ENCODE data around the gene MAB21L3. TPM values are rescaled to one million over a fixed set of nuclear protein-coding genes. Genes with fewer than 3 reads are reported as not detected.

The MAB21L3 gene
- total and polyA plus RNA-seq, 8 donors, result 0.18 to 0.60 TPM; not detected in 6

DNA sequence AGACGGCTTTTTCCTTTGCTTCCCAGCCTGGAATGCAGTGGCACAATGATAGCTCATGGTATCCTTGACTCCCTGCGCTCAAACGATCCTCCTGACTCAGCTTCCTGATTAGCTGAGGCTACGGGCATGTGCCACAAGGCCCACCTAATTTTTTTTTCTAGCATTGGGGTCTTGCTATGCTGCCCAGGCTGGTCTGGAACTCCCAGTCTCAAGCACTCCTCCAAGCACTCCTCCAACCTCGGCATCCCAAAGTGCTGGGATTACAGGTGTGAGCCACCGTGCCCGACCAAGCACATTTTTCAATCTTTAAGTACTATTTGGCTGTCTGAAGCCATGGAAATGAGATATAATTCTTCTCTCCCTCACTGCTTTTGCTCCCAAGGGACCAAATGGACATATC, 58.7 kb downstream of the MAB21L3 start:
- intact Hi-C loops (cut with DNase I; ENCODE audit: low total_unique reads), result no loop called here
- WGBS, 5 donors, result 81 to 94% (median 88%) methylated on average over 7 of the region's 7 CpGs
- no peaks in the 10 kb centered on the region for H3K27me3 ChIP-seq

GRCh38 chr1:116170721-116171589, 59.8 kb downstream of the MAB21L3 start:
- Histone ChIP-seq H3K4me3 (no peak overlapping the region), H3K4me1 (peaks cover 5 to 25% (median 17%) of the 10 kb centered on the region in 4 donors), H3K27ac (no peak overlapping the region), H3K36me3 (no peaks in the 10 kb centered on the region), H3K27me3 (no peaks in the 10 kb centered on the region), H3K9me3 (no peaks in the 10 kb centered on the region)
- DNase-seq, result no peak
- TF ChIP-seq POLR2AphosphoS5 (IDR thresholded peaks at IDR 0.05) (no peak), POLR2A (IDR thresholded peaks at IDR 0.05) (no peak), EP300 (IDR thresholded peaks at IDR 0.05) (no peak), CTCF (IDR thresholded peaks at IDR 0.05) (no peak)
- WGBS, 5 donors, result 89 to 93% (median 91%) methylated on average over 6 of the region's 6 CpGs
- intact Hi-C loops (cut with DNase I; ENCODE audit: low total_unique reads), result no loop called here

More for the DNA sequence above, 58.7 kb downstream of the MAB21L3 start:
- Histone ChIP-seq H3K4me1 (peaks cover 5 to 34% (median 25%) of the 10 kb centered on the region in 4 donors), H3K36me3 (no peaks in the 10 kb centered on the region), H3K27ac (no peak overlapping the region), H3K4me3 (no peak overlapping the region), H3K9me3 (no peaks in the 10 kb centered on the region)
- no peak for DNase-seq
- no peak for TF ChIP-seq POLR2AphosphoS5 (IDR thresholded peaks at IDR 0.05)
- no peak for TF ChIP-seq CTCF (IDR thresholded peaks at IDR 0.05)
- no peak for TF ChIP-seq EP300 (IDR thresholded peaks at IDR 0.05)
- no peak for TF ChIP-seq POLR2A (IDR thresholded peaks at IDR 0.05)

- WGBS, 5 donors, result 80 to 98% (median 92%) methylated on average over 1 of the region's 1 CpG
- no peak overlapping the region for H3K27ac ChIP-seq
- H3K4me1 ChIP-seq, result peaks cover 3 to 15% (median 13%) of the 10 kb centered on the region in 4 donors
- no peaks in the 10 kb centered on the region for H3K9me3 ChIP-seq
- no peaks in the 10 kb centered on the region for H3K36me3 ChIP-seq
- intact Hi-C loops (cut with DNase I; ENCODE audit: low total_unique reads), result no loop called here
- no peak overlapping the region for H3K4me3 ChIP-seq
- TF ChIP-seq POLR2A (IDR thresholded peaks at IDR 0.05) (no peak), POLR2AphosphoS5 (IDR thresholded peaks at IDR 0.05) (no peak)
- no peaks in the 10 kb centered on the region for H3K27me3 ChIP-seq
- no peak for DNase-seq
Observed at GRCh38 chr1:116172666-116173065, 61.5 kb downstream of the MAB21L3 start.

- no peaks in the 10 kb centered on the region for H3K36me3 ChIP-seq
- intact Hi-C loops (cut with DNase I; ENCODE audit: low total_unique reads), result no loop called here
Observed at GRCh38 chr1:116175611-116176010, 64.4 kb downstream of the MAB21L3 start.

More at GRCh38 chr1:116175611-116176010, 64.4 kb downstream of the MAB21L3 start:
- WGBS, 5 donors, result 63 to 80% (median 74%) methylated on average over 3 of the region's 3 CpGs
- no peak overlapping the region for H3K27ac ChIP-seq
- no peak for TF ChIP-seq POLR2AphosphoS5 (IDR thresholded peaks at IDR 0.05)
- TF ChIP-seq CTCF (IDR thresholded peaks at IDR 0.05), result no peak
- TF ChIP-seq POLR2A (IDR thresholded peaks at IDR 0.05), result no peak
- TF ChIP-seq EP300 (IDR thresholded peaks at IDR 0.05), result no peak
- no peak overlapping the region for H3K4me3 ChIP-seq
- H3K4me1 ChIP-seq, result peaks cover 0 to 11% (median 4%) of the 10 kb centered on the region in 4 donors
- no peaks in the 10 kb centered on the region for H3K9me3 ChIP-seq
- no peak for DNase-seq
- H3K27me3 ChIP-seq, result no peaks in the 10 kb centered on the region
